Mesenchymal stem cell (in vitro differentiated cells and primary cell): Measurements from ENCODE around the gene PI4KA.
"Not testable (repeated sequence)": the region's sequence is repeated elsewhere in the genome, so short reads cannot be mapped to it uniquely, and the experiment has no call there.

ENCODE experiments used
- DNase-seq: peaks from one replicate; pipeline ENCODE4 v3.0.0-alpha.2; 2013
- H2AFZ ChIP-seq: one replicate; pipeline ENCODE4 v1.6.1; 2013; ENCODE audit warnings: low read depth, mild to moderate bottlenecking, control low read depth, inconsistent platforms, low read length, moderate library complexity
- H2AK5ac ChIP-seq: 2 replicates; pipeline ENCODE4 v1.6.1; 2013; ENCODE audit warnings: low read length, moderate library complexity, mild to moderate bottlenecking, inconsistent platforms; ENCODE audit not compliant: severe bottlenecking
- H2BK120ac ChIP-seq: one replicate; pipeline ENCODE4 v1.6.1; 2013; ENCODE audit warnings: low read depth, mild to moderate bottlenecking, inconsistent platforms, low read length, moderate library complexity
- H2BK12ac ChIP-seq, 2 experiments: one replicate each; pipeline ENCODE4 v1.6.1; 2013; ENCODE audit warnings: inconsistent platforms in 2 of 2, low read length in 2 of 2, mild to moderate bottlenecking in 2 of 2, moderate library complexity in 2 of 2, control low read depth in 1 of 2
- H2BK15ac ChIP-seq: one replicate; pipeline ENCODE4 v1.6.1; 2013; ENCODE audit warnings: mild to moderate bottlenecking, low read depth, inconsistent platforms; ENCODE audit not compliant: poor library complexity, severe bottlenecking
- H2BK5ac ChIP-seq: 2 replicates; pipeline ENCODE4 v1.6.1; 2013; ENCODE audit warnings: low read depth, mild to moderate bottlenecking, low read length, control low read depth, inconsistent platforms; ENCODE audit not compliant: poor library complexity, severe bottlenecking
- H3K14ac ChIP-seq, 2 experiments: one replicate each; pipeline ENCODE4 v1.6.1; 2013; ENCODE audit warnings: inconsistent platforms in 2 of 2, low read length in 2 of 2, control low read depth in 1 of 2, mild to moderate bottlenecking in 1 of 2, moderate library complexity in 1 of 2
- H3K18ac ChIP-seq, 2 experiments: one replicate each; pipeline ENCODE4 v1.6.1; 2013; ENCODE audit warnings: inconsistent platforms in 2 of 2, low read length in 2 of 2, control low read depth in 1 of 2, low read depth in 1 of 2, mild to moderate bottlenecking in 1 of 2
- H3K23ac ChIP-seq, 2 experiments: one replicate each; pipeline ENCODE4 v1.6.1; 2013; ENCODE audit warnings: inconsistent platforms in 2 of 2, low read length in 2 of 2, mild to moderate bottlenecking in 2 of 2, moderate library complexity in 2 of 2, control low read depth in 1 of 2
- H3K27ac ChIP-seq: 2 replicates; pipeline ENCODE4 v1.5.1; 2013; ENCODE audit warnings: mild to moderate bottlenecking, moderate library complexity, low read length, control low read depth, inconsistent platforms; ENCODE audit not compliant: poor library complexity, severe bottlenecking
- H3K27me3 ChIP-seq, 2 experiments: 2 replicates each; pipeline versions ENCODE4 v1.6.1 to v1.7.0; 2013; ENCODE audit warnings: low read length in 2 of 2, mild to moderate bottlenecking in 2 of 2, moderate library complexity in 2 of 2, control low read depth in 1 of 2, inconsistent platforms in 1 of 2; ENCODE audit not compliant: control insufficient read depth in 1 of 2, insufficient read depth in 1 of 2
- H3K36me3 ChIP-seq, 2 experiments: 2 replicates each; pipeline versions ENCODE4 v1.6.1 to v1.7.0; 2013; ENCODE audit warnings: low read length in 2 of 2, control low read depth in 1 of 2, inconsistent platforms in 1 of 2, low read depth in 1 of 2, mild to moderate bottlenecking in 1 of 2; ENCODE audit not compliant: insufficient read depth in 2 of 2, control insufficient read depth in 1 of 2
- H3K4ac ChIP-seq, 2 experiments: one replicate each; pipeline ENCODE4 v1.6.1; 2013; ENCODE audit warnings: inconsistent platforms in 2 of 2, low read length in 2 of 2, mild to moderate bottlenecking in 2 of 2, moderate library complexity in 2 of 2, control low read depth in 1 of 2, low read depth in 1 of 2
- H3K4me1 ChIP-seq: 2 replicates; pipeline ENCODE4 v1.6.1; 2013; ENCODE audit warnings: low read depth, low read length, control low read depth; ENCODE audit not compliant: control insufficient read depth, insufficient read depth
- H3K4me2 ChIP-seq: 2 replicates; pipeline ENCODE4 v1.6.1; 2013; ENCODE audit warnings: low read length, mild to moderate bottlenecking, inconsistent platforms; ENCODE audit not compliant: poor library complexity, severe bottlenecking
- H3K4me3 ChIP-seq, 2 experiments: 2 replicates each; pipeline versions ENCODE4 v1.5.1 to v1.7.0; 2013; ENCODE audit warnings: low read length in 2 of 2, mild to moderate bottlenecking in 2 of 2, control low read depth in 1 of 2, low read depth in 1 of 2; ENCODE audit not compliant: insufficient read depth in 1 of 2
- H3K79me1 ChIP-seq: replicated peaks from 2 replicates; pipeline ENCODE4 v1.6.1; 2013; ENCODE audit warnings: mild to moderate bottlenecking, control low read depth, low read length, inconsistent platforms; ENCODE audit not compliant: poor library complexity, severe bottlenecking
- H3K9ac ChIP-seq: 2 replicates; pipeline ENCODE4 v1.7.0; 2013; ENCODE audit warnings: mild to moderate bottlenecking, low read length, moderate library complexity
- H3K9me3 ChIP-seq: 2 replicates; pipeline ENCODE4 v1.7.0; 2013; ENCODE audit warnings: mild to moderate bottlenecking, low read length; ENCODE audit not compliant: control insufficient read depth
- H4K8ac ChIP-seq: one replicate; pipeline ENCODE4 v1.6.1; 2013; ENCODE audit warnings: inconsistent platforms, mild to moderate bottlenecking, low read length, moderate library complexity
- H4K91ac ChIP-seq: one replicate; pipeline ENCODE4 v1.6.1; 2013; ENCODE audit warnings: mild to moderate bottlenecking, low read length, inconsistent platforms
- WGBS: methylation state at CpG from one replicate; pipeline ENCODE4 v1.1.7; 2013; ENCODE audit warnings: mixed read lengths; 5-methylcytosine and 5-hydroxymethylcytosine counted together

PI4KA gene

GRCh38 chr22:20724676-20725454 is 133.7 kb downstream of the PI4KA start:
- no peak overlapping the region for H3K4ac ChIP-seq

GRCh38 chr22:20721409-20722218 is 137.0 kb downstream of the PI4KA start:
- H3K27me3 ChIP-seq: no peaks in the 10 kb centered on the region
- no peak overlapping the region for H2BK15ac ChIP-seq
- no peak overlapping the region for H3K4me2 ChIP-seq
- H2AK5ac ChIP-seq: no peak overlapping the region
- H4K8ac ChIP-seq: no peak overlapping the region
- no peak overlapping the region for H3K18ac ChIP-seq
- no peak overlapping the region for H4K91ac ChIP-seq
- DNase-seq: no peak
- no peak overlapping the region for H2BK12ac ChIP-seq
- 91% methylated on average over 9 of the region's 13 CpGs for WGBS
- H3K4me1 ChIP-seq: peaks cover 10% of the 10 kb centered on the region
- no peak overlapping the region for H3K27ac ChIP-seq
- H3K4me3 ChIP-seq: no peak overlapping the region
- no peak overlapping the region for H3K4ac ChIP-seq
- H3K14ac ChIP-seq: no peak overlapping the region
- no peak overlapping the region for H2BK120ac ChIP-seq
- H3K79me1 ChIP-seq: no peaks in the 10 kb centered on the region
- H3K9me3 ChIP-seq: no peaks in the 10 kb centered on the region
- H2AFZ ChIP-seq: no peak overlapping the region
- H3K36me3 ChIP-seq: peaks cover 34 to 43% of the 10 kb centered on the region in 2 experiments
- no peak overlapping the region for H3K9ac ChIP-seq
- no peak overlapping the region for H2BK5ac ChIP-seq
- no peak overlapping the region for H3K23ac ChIP-seq

More at GRCh38 chr22:20724676-20725454, 133.7 kb downstream of the PI4KA start:
- H3K27me3 ChIP-seq: no peaks in the 10 kb centered on the region
- no peak overlapping the region for H3K23ac ChIP-seq
- no peak overlapping the region for H2BK15ac ChIP-seq
- H3K14ac ChIP-seq: no peak overlapping the region
- H2AK5ac ChIP-seq: no peak overlapping the region
- H3K79me1 ChIP-seq: no peaks in the 10 kb centered on the region
- H2BK12ac ChIP-seq: no peak overlapping the region
- H2AFZ ChIP-seq: no peak overlapping the region
- no peaks in the 10 kb centered on the region for H3K4me1 ChIP-seq
- H3K9me3 ChIP-seq: no peaks in the 10 kb centered on the region
- H3K36me3 ChIP-seq: peaks cover 52 to 67% of the 10 kb centered on the region in 2 experiments
- no peak overlapping the region for H2BK120ac ChIP-seq
- no peak overlapping the region for H3K27ac ChIP-seq
- no peak overlapping the region for H4K91ac ChIP-seq
- H4K8ac ChIP-seq: no peak overlapping the region
- no peak for DNase-seq
- no peak overlapping the region for H2BK5ac ChIP-seq
- no peak overlapping the region for H3K9ac ChIP-seq
- H3K4me2 ChIP-seq: no peak overlapping the region
- H3K4me3 ChIP-seq: no peak overlapping the region
- no peak overlapping the region for H3K18ac ChIP-seq
- 94% methylated on average over 8 of the region's 9 CpGs for WGBS

- Histone ChIP-seq H4K91ac (no peak overlapping the region), H3K4me1 (peaks cover 10% of the 10 kb centered on the region), H3K18ac (no peak overlapping the region), H2AFZ (no peak overlapping the region), H3K4me2 (no peak overlapping the region), H3K4me3 (no peak overlapping the region), H3K4ac (no peak overlapping the region), H2AK5ac (no peak overlapping the region), H3K27ac (no peak overlapping the region), H2BK12ac (no peak overlapping the region), H3K79me1 (no peaks in the 10 kb centered on the region), H3K27me3 (no peaks in the 10 kb centered on the region), H3K36me3 (peaks cover 28 to 36% of the 10 kb centered on the region in 2 experiments), H3K14ac (no peak overlapping the region), H3K9me3 (no peaks in the 10 kb centered on the region), H4K8ac (no peak overlapping the region), H2BK120ac (no peak overlapping the region), H3K23ac (no peak overlapping the region), H2BK5ac (no peak overlapping the region), H3K9ac (no peak overlapping the region), H2BK15ac (no peak overlapping the region)
- DNase-seq: no peak
- WGBS: 93% methylated on average over 11 of the region's 13 CpGs
Observed at GRCh38 chr22:20720692-20721408, 137.8 kb downstream of the PI4KA start.

- H2BK15ac ChIP-seq, H3K4me2 ChIP-seq, H3K27ac ChIP-seq, H3K9me3 ChIP-seq, H3K4ac ChIP-seq, H3K4me3 ChIP-seq, H2BK12ac ChIP-seq, H3K23ac ChIP-seq, H4K8ac ChIP-seq, H3K18ac ChIP-seq, H3K9ac ChIP-seq, H2AK5ac ChIP-seq, H2BK5ac ChIP-seq, H4K91ac ChIP-seq, H3K79me1 ChIP-seq, H2AFZ ChIP-seq, H2BK120ac ChIP-seq, DNase-seq, H3K14ac ChIP-seq, H3K27me3 ChIP-seq: not testable (repeated sequence)
- Histone ChIP-seq H3K36me3 (peaks cover 18 to 25% of the 10 kb centered on the region in 2 experiments), H3K4me1 (peaks cover 13% of the 10 kb centered on the region)
- 89% methylated on average over 8 of the region's 13 CpGs for WGBS
Observed at GRCh38 chr22:20718727-20719126, 139.9 kb downstream of the PI4KA start.
